NCI-H510A (cell line): ENCODE measurements around the gene TSSK3.
"Not testable (repeated sequence)": the region's sequence is repeated elsewhere in the genome, so short reads cannot be mapped to it uniquely, and the experiment has no call there.

Source experiments
- DNase-seq: peaks from one replicate; lab custom pipeline; 2025; lab: John Stamatoyannopoulos, UW

Gene TSSK3

DNA sequence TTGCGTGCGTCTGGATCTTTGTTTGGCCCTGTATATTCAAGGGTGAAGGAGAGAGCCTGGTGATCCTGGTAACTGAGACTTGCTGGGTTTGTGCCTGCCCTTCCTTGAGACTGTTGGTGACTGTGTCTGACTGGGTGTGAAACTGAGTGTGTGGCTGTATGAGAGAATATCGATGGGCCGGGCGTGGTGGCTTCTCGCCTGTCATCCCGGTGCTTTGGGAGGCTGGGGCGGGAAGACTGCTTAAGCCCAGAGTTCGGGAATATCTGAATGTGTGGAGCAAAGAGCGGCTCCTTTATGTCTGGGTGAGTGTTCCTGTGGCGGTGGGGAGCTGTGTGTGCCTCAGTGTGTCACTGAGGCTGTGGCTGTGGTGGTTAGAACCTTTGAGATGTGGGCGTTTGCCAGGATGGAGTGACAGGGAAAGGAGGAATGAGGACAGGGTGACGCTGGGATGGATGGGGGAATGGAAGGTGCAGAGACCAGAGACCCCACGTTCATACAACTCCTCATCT, 23.6 kb upstream of the TSSK3 start:
- no peak for DNase-seq

GRCh38 chr1:32339363-32339978, 22.9 kb upstream of the TSSK3 start:
- DNase-seq, result no peak

- DNase-seq, result no peak
Observed at GRCh38 chr1:32341186-32341757, 21.1 kb upstream of the TSSK3 start.

DNA sequence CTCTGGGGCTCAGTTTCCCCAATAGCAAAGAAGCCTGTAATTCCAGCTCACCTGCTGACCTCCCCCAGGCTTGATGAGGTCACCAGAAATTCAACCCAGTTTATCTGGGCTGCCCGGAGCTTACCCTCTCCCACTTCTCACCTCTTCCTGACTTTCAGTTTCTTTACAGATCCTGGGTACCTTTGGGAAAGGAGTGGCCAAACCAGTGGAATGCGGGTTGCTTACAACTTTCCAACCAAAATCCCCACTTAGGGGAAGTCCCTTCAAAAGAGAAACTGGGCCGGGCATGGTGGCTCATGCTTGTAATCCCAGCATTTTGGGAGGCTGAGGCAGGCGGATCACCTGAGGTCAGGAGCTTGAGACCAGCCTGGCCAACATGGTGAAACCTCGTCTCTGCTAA, 20.4 kb upstream of the TSSK3 start:
- no peak for DNase-seq

DNA sequence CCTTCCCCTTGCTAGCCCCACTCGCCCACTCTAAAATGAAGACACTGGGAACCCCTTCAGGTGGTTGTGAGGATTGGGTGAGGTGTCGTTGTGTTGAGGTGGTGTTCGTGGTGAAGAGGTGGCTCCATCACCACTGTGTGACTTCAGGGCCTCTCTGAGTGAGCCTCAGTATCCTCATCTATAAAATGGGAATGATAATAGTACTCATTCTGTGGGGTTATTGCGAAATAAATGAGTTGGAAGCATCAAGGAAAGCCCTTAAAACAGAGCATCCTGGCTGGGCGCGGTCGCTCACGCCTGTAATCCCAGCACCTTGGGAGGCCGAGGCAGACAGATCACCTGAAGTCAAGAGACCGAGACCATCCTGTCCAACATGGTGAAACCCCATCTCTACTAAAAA, 19.6 kb upstream of the TSSK3 start:
- DNase-seq, result no peak

DNA sequence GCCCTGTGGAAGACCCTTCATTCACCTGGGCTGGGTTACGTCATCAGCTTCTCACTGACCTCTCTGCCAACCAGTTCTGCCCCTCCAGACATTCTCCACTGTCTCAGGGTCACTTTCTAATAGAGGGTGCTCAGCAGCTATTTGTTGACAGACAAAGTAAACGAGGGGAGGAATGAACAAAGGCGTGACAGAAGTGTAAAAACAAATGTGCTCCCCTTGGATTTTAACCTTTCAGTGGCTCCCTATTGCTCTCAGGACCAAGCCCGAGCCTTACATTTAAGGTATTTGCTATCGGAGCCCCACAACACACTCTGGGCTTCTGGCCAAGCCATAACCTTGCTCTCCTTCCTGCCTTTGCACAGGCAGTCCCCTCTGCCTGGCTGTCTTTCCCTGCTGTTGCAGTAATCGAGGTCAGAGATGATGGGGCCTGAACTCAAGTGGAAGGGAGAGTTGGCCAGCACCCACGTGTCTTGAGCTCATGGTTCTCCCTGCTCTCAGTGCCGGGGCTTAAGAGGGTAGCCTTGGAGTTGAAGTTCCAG, 17.0 kb upstream of the TSSK3 start:
- no peak for DNase-seq

- no peak for DNase-seq
Observed at GRCh38 chr1:32346532-32347157, 15.7 kb upstream of the TSSK3 start.

DNA sequence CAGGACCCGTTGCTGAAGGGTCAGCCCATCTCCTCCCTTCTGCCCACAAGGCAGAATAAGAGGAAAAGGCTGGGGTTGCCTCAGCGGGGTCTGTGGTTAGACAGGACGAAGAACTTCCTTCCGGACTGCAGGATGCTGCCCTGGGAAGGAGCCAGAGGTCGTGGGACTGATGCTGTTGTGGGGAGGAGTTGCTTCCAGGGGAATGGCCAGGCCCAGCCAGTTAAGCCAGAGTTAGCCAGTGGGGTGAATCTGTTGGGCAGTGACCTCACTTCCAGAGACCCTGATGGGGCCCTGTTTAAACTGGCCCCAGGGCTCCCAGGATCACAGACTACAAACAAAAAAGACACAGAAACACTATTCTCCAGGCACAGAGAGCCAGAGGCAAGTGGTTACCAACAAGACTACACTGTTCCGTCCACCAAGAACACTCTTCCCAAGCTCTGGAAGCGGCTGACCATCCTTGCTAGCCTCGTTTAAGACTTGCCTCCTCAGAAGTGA, 13.1 kb upstream of the TSSK3 start:
- DNase-seq, result no peak

DNA sequence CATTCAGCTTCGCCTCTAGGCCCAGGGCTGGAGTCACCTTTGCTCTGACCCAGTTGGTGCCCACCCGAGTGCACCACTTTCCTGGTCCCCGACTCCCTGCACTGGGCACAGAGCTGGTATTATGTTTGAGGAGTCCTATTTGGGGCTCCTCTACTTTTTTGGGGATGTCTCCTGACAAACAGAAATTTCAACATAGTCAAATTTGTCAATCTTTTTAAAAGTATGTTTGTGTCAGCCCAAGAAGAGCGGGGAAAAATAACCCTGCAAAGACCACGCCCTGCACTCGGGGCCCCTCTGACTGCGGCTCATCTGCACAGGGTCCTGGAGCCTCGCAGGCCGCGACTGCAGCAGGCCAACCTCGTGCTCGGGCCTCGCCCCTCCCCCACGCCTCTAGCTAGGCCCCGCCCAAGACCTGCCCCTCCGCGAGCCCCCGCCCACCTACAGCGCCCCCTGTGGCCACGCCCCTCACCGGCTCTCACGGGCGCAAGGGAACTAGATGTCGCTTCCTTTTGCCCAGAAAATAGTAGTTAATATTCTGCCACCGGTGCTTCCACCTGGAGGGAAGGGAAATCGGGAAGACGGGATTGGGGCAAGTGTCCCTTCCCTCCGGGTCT, 11.4 kb upstream of the TSSK3 start:
- peak; percentile 51 for DNase-seq

- DNase-seq, result peak; percentile 89
Observed at GRCh38 chr1:32351399-32352238, 10.7 kb upstream of the TSSK3 start.

DNA sequence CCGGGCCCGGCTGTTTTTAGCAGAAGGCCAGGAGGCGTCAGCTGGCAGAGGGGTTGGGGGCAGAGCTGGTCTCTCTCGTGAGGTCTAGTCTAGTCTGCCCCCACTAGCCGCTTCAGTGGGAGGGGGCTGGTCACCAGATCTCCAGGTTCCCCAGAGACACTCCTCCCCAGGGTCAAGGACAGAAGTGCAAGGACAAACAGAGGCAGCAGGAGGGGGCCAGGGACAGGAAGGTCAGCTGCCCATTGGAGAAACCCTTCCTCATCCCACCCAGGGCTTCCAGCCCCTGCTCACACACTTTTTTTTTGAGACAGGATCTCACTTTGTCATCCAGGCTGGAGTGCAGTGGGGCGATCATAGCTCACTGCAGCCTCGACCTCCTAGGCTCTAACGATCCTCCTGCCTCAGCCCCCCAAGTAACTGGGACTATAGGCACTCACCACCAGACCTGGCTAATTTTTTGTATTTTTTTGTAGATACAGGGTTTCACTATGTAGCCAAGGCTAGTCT, 10.0 kb upstream of the TSSK3 start:
- no peak for DNase-seq

GRCh38 chr1:32352831-32353383, 9.4 kb upstream of the TSSK3 start:
- no peak for DNase-seq

DNA sequence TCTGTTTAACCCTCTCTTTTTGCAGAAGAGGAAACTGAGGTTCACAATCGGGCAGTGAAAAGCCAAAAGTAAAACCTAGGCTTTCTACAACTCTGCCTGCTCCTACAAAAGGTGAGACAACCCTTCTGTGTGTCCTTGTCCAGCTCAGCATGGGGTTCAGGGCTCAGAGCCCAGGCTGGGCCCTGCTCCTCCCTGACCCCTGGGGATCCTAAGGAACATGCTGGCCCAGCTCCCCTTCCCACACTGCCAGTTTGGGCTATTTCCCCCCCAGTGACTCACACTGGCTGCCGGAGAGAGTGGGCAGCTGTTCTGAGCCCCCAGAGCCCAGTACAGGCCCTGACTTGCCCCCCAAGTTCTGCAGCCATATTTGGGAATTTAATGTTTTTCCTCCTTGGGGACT, 8.9 kb upstream of the TSSK3 start:
- no peak for DNase-seq

GRCh38 chr1:32353886-32354570, 8.3 kb upstream of the TSSK3 start:
- no peak for DNase-seq

DNA sequence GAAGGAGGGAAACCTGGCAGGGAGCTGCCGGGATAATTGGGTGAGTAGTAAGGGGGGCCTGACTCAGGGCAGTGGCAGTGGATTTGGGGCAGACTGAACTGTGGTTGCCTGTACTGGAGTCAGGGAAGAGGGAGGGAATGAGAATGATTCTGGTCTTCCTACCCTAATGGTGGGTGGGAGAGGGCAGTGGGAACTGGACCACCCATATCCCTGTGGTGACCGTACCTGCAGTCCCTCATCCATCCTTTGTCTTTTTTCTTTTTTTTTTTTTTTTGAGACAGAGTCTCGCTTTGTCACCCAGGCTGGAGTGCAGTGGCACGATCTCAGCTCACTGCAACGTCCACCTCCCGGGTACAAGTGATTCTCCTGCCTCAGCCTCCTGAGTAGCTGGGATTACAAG, 6.6 kb upstream of the TSSK3 start:
- not testable (repeated sequence) for DNase-seq

GRCh38 chr1:32356478-32356877, 5.9 kb upstream of the TSSK3 start:
- DNase-seq, result no peak

DNA sequence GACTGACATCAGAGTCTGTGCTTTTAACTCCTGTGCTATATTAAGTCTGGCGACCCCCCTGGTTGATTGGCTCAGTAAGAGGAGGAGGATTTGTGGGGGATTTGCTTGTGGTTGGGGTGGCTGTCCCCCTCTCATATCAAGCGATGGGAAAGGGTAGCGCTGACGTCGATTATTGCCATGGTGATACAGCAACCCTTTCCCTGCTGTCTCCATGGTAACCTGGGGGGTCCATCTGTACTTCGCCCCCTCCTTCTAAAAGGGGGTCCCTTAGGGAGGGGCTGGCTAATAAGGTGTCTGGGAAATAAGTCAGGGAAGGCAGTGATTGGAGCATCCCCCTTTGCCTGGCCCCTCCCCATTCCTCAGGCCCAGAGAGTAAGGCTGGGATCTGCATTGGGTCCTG, 4.7 kb upstream of the TSSK3 start:
- no peak for DNase-seq

DNA sequence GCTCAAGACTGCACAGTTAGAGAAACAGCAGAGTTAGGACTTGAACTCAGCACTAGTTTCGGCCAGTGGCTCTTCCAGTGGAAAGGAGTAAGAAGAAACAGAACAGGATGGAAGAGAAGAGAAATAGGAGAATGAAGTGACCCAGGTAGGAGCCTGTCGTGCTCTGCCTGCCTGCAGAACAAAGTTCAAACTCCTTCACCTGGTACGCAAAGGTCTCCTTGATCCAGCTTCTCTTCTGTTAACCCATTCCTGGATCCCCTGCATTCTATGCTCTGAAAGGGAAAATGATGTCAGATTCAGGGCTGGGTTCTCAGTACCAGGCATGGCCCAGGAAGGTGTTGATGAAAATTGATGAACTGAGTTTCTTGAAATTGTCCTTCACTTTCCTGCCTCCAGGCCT, 3.9 kb upstream of the TSSK3 start:
- DNase-seq, result no peak

DNA sequence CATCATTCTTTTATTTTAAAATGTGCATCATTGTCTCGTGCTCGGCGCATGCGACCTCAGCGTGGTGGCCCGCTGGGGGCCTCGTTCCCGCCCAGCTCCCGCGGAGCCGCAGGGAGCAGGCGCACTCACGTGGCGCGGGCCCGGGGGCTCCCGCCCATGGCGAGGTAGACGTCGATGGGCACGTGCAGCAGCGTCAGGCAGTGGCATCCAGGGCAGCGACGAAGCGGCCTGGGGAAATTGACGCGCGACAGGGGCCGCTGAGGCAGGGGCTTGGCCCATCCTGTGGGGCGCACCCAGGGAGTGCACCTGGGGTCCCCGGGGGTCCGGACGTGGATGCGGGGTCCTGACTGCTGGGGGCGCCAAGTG, 1.0 kb upstream of the TSSK3 start:
- DNase-seq, result no peak

DNA sequence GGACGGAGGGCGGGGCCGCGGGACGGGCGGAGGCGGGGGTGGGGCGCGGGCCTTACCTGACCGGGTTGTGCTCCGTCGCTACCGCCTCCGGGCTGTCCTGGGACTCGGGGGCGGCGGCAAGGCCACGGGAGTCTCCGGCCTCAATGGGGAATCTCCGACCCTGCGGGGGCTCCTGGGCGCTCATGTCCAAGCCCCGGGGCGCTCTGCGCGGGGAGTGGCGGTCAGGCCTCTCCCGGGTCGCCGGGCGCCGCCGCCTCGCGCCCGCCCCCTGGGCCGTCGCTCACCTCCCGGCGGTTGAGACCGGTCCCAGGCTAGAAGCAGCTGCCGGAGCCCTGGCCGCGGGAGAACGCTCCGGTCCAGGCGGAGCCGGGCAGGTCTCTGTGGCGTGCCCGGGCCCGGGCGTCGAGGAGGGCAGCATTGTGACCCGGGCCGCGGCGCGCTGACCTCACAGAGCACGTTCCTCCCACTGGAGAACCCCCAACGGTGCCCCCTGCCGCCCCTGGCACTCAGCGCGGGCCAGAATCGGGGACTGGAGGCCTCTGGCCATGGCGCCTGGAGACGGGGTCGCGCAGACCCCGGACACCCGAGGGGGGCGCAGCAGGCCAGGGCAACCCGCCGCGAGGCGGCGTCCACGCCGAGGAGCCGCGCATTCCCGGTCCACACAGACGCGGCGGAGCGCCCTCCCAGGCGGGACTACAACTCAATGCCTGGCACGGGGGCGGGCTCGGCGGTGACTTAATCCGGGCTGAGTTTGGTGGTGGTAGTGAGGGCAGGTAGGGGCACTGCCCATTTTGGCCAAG, 465 bp upstream of the TSSK3 start:
- no peak for DNase-seq
